ENCODE results near the gene COL6A3. TPM values are rescaled to one million over a fixed set of nuclear protein-coding genes. Genes with fewer than 3 reads are reported as not detected.
"Not testable (repeated sequence)": the region's sequence is repeated elsewhere in the genome, so short reads cannot be mapped to it uniquely, and the experiment has no call there.

COL6A3 gene
- total RNA-seq, 1 experiment from 2014 or later: 0.41 TPM

- no peak for DNase-seq (ENCODE audit: low read depth)
- in situ Hi-C loops (cut with HindIII; ENCODE audit: low pct_unique_long_range_greater_than_20kb, low sequenced_read_pairs): no loop called here
Measured at GRCh38 chr2:237359894-237360780, 53.8 kb downstream of the COL6A3 start.

GRCh38 chr2:237359518-237359840 lies 54.5 kb downstream of the COL6A3 start:
- DNase-seq (ENCODE audit: low read depth): no peak
- in situ Hi-C loops (cut with HindIII; ENCODE audit: low pct_unique_long_range_greater_than_20kb, low sequenced_read_pairs): no loop called here

DNA sequence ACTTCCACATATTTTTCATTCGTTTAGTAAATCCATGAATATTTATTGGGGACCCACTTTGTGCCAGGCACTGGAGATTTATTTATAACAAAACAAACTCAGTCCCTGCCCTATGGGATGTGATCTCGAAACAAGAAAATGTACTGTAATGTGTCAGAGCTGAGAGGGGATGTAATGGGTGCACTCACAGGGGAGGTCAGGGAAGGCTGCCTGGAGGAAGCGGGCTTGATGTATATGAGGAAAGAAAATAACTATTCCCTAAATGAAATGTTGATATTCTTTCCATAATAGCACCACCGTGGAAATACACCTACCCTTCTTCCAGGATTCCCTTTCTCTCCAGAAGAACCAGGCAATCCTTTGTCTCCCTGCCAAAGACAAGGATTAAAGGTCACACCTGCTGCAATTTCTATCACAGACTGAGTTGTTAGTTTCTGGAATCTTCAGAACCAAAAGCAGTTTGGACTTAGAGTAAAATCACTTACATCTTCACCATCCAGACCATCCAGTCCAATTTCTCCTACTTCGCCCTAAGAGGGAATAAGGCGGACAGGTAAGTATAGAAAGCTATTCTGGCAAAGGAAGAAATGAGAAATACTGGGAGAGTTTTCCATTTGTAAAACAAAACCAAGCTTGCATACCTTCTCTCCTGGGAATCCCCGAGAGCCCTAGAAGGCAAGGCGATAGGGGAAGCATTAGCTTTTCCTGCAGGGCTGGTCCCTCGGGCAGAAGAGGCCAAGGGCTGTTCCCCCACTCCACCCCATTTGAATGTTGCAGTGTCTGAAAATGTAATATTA lies 55.0 kb downstream of the COL6A3 start:
- no peak for DNase-seq (ENCODE audit: low read depth)
- in situ Hi-C loops (cut with HindIII; ENCODE audit: low pct_unique_long_range_greater_than_20kb, low sequenced_read_pairs): no loop called here

GRCh38 chr2:237355701-237356100 lies 58.3 kb downstream of the COL6A3 start:
- no peak for DNase-seq (ENCODE audit: low read depth)

DNA sequence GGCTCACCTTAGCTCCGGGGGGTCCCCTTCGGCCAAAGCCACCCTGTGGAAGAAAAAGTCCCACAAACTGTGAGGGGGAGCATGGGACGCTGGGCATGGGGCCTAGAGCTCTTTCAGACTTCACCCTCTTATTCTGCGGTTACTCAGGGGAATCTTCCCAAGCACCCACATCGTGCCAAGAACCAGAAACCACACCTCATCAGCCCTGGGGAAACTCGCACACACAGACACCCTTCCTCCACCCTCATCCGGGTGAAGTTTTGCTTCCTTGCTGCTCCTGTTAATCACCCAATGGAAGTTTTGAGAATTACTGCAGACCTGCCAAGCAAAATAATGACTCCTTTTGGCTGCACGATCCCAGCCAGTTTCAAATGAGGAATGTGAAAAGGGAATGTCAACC lies 59.1 kb downstream of the COL6A3 start:
- in situ Hi-C loops (cut with HindIII; ENCODE audit: low pct_unique_long_range_greater_than_20kb, low sequenced_read_pairs): no loop called here
- DNase-seq (ENCODE audit: low read depth): peak; percentile 56

More at GRCh38 chr2:237355701-237356100, 58.3 kb downstream of the COL6A3 start:
- in situ Hi-C loops (cut with HindIII; ENCODE audit: low pct_unique_long_range_greater_than_20kb, low sequenced_read_pairs): no loop called here

DNA sequence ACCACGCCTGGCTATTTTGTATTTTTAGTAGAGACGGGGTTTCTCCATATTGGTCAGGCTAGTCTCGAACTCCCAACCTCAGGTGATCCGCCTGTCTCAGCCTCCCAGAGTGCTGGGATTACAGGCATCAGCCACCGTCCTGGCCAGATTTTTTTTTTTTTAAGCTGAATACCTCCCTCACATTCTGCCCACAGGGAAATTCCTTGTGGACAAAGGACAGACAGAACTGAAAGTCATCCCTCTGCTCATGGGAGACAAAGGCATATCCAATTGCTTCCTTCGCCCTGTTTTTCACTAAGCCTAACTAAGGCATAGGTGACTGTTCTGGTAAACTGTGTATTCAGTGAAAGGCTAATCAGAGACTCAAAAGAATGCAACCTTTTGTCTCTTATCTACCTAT lies 59.8 kb downstream of the COL6A3 start:
- DNase-seq (ENCODE audit: low read depth); in situ Hi-C loops (cut with HindIII; ENCODE audit: low pct_unique_long_range_greater_than_20kb, low sequenced_read_pairs): not testable (repeated sequence)

DNA sequence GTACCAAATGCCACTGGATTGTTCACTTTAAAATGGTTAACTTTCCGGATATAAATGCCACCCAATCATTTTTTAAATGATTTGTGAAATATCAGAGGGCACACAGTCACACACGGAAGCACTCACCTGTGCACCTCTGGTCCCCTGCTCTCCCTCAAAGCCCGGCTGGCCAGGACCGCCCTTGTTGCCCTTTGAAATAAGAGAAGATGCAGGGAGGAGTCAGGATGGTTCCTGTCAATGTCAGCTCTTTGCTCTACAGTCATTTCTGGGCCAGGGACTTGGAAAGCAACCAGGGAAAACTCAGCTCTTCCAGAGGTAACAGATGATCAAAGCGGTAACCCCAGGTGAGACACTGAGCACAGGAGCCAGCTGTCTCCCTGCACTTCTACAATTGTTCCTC lies 60.7 kb downstream of the COL6A3 start:
- no peak for DNase-seq (ENCODE audit: low read depth)
- in situ Hi-C loops (cut with HindIII; ENCODE audit: low pct_unique_long_range_greater_than_20kb, low sequenced_read_pairs): no loop called here

DNA sequence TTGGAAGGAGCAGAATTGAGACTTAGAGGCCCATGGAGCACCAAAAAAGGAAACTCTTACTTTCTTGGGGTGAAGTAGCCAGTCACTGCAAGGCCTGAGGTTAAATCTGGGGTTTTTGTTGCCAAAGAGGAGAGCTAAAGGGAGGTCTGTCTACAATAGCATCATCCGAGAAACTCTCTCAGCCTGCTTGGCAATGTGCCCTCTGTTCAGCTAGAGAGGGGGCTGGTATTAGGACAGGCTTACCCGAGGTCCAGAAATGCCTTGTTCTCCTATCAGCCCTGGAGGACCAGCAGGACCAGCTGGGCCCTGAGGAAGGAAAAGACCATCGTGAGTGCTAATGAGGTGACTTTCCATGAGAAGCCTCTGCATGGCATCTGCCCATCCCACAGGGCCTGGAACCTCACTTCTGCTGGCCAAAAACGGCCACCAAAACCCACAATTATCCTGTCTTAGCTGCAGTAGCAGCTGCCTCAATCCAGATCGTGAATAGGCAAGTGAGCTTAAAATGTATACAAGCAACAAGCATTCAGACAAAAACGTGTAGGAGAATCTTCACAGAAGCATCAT lies 61.6 kb downstream of the COL6A3 start:
- DNase-seq (ENCODE audit: low read depth): no peak
- in situ Hi-C loops (cut with HindIII; ENCODE audit: low pct_unique_long_range_greater_than_20kb, low sequenced_read_pairs): no loop called here

- no peak for DNase-seq (ENCODE audit: low read depth)
Measured at GRCh38 chr2:237351796-237352195, 62.2 kb downstream of the COL6A3 start.

DNA sequence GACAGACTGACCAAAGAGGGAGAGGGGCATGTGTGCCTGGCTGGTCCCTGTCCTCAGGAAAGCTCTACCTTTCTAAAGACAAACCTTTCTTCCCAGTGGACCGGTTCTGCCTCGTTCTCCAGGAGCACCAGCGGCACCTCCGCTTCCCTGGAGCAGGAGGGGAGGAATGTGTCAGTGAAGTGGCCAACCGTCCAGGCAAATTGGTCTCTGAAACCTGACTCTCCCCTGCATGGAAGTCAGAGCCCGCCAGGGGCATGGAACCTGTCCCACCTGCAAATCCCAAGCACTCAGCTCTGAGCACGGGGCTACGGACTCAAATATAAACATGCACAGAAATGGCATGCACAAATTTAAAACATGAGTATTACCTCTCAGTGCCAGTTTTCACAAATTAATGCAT lies 62.9 kb downstream of the COL6A3 start:
- in situ Hi-C loops (cut with HindIII; ENCODE audit: low pct_unique_long_range_greater_than_20kb, low sequenced_read_pairs): no loop called here
- DNase-seq (ENCODE audit: low read depth): no peak

More at GRCh38 chr2:237351796-237352195, 62.2 kb downstream of the COL6A3 start:
- in situ Hi-C loops (cut with HindIII; ENCODE audit: low pct_unique_long_range_greater_than_20kb, low sequenced_read_pairs): no loop called here

- in situ Hi-C loops (cut with HindIII; ENCODE audit: low pct_unique_long_range_greater_than_20kb, low sequenced_read_pairs): no loop called here
- DNase-seq (ENCODE audit: low read depth): no peak
Measured at GRCh38 chr2:237350597-237350996, 63.4 kb downstream of the COL6A3 start.

DNA sequence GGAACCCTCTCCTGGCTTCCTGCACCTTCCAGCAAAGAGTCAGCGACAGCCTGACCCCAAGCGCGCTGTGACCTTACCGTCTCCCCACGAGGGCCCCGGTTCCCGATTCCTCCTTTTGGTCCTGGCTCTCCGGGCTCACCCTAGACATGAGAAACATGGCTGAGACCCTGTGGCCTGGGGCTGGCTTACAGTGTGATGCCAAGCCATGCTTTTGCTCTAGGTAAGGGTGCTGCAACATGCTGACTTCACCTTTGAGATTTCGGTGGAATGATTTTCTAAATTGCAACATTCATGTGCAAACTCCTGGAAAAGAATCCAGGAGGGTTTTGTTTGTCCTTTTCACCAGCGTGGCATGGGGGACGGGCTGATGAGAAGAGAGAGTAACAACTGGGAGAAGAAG lies 63.9 kb downstream of the COL6A3 start:
- DNase-seq (ENCODE audit: low read depth): no peak
- in situ Hi-C loops (cut with HindIII; ENCODE audit: low pct_unique_long_range_greater_than_20kb, low sequenced_read_pairs): no loop called here

DNA sequence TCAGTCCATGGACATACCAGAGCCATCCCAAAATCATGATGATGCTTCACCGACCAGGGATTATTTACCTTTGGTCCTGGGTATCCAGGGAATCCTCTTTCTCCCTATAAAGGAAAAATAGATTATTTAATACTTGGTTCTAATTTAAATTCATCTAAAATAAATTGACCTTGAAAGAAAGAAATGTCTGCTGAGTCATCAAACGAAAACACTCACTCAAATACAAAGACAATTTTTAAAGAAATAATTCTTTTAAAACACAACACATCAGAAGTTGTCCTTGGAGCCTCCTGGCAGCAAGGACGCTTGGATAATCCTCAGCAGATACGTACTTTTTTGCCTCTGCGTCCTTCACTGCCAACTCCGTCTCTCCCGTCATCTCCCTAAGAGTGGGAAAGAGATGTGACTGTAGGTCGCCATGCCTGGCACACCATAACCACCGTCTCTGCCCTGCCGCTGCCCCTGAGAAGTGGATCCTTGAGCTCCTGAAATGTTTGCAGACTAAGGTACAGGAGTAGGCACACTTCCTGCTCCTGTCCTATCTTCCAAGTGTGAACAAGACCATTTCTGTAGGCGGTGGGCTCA lies 65.6 kb downstream of the COL6A3 start:
- DNase-seq (ENCODE audit: low read depth): no peak
- in situ Hi-C loops (cut with HindIII; ENCODE audit: low pct_unique_long_range_greater_than_20kb, low sequenced_read_pairs): no loop called here

- DNase-seq (ENCODE audit: low read depth): no peak
- in situ Hi-C loops (cut with HindIII; ENCODE audit: low pct_unique_long_range_greater_than_20kb, low sequenced_read_pairs): no loop called here
Measured at GRCh38 chr2:237345891-237346640, 67.9 kb downstream of the COL6A3 start.

GRCh38 chr2:237345411-237345810 lies 68.6 kb downstream of the COL6A3 start:
- in situ Hi-C loops (cut with HindIII; ENCODE audit: low pct_unique_long_range_greater_than_20kb, low sequenced_read_pairs): no loop called here

GRCh38 chr2:237344942-237345341 lies 69.0 kb downstream of the COL6A3 start:
- DNase-seq (ENCODE audit: low read depth): no peak
- in situ Hi-C loops (cut with HindIII; ENCODE audit: low pct_unique_long_range_greater_than_20kb, low sequenced_read_pairs): no loop called here

More at GRCh38 chr2:237345411-237345810, 68.6 kb downstream of the COL6A3 start:
- DNase-seq (ENCODE audit: low read depth): no peak

GRCh38 chr2:237343993-237344392 lies 70.0 kb downstream of the COL6A3 start:
- in situ Hi-C loops (cut with HindIII; ENCODE audit: low pct_unique_long_range_greater_than_20kb, low sequenced_read_pairs): no loop called here
- no peak for DNase-seq (ENCODE audit: low read depth)

DNA sequence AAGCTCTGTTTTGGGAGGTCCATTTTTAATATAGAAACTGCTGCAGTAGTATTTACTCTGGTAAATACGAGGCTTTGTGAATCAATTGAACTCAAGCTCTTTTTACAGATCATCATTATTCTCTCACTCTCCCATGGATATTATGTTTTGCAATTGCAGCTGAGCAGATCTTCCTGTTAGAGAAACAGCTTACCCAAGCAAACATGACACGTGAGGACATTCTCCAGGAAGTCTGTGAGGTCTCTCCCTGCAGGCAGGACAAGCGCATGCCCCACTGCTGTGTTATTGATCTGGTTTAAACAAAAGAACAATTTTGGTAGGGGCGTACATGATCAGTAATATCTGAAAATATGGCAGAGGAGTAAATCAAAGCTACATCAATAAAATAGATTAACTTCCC lies 72.1 kb downstream of the COL6A3 start:
- in situ Hi-C loops (cut with HindIII; ENCODE audit: low pct_unique_long_range_greater_than_20kb, low sequenced_read_pairs): no loop called here
- DNase-seq (ENCODE audit: low read depth): no peak

Measured in Caki2 (cell line).